HUES48 (cell line): ENCODE data around the gene DDRGK1.
"Not testable (repeated sequence)": the region's sequence is repeated elsewhere in the genome, so short reads cannot be mapped to it uniquely, and the experiment has no call there.

Source experiments
- H3K27ac ChIP-seq: one replicate; pipeline ENCODE4 v1.7.0; 2013; ENCODE audit warnings: low read depth, low read length, inconsistent platforms
- H3K27me3 ChIP-seq: 2 replicates; pipeline ENCODE4 v1.6.1; 2013; ENCODE audit warnings: mild to moderate bottlenecking, low read length; ENCODE audit not compliant: control insufficient read depth, insufficient read depth
- H3K36me3 ChIP-seq: 2 replicates; pipeline ENCODE4 v1.6.1; 2013; ENCODE audit warnings: low read length; ENCODE audit not compliant: control insufficient read depth, insufficient read depth
- H3K4me1 ChIP-seq: 2 replicates; pipeline ENCODE4 v1.6.1; 2013; ENCODE audit warnings: mild to moderate bottlenecking, low read length; ENCODE audit not compliant: control insufficient read depth, insufficient read depth
- H3K4me3 ChIP-seq: 2 replicates; pipeline ENCODE4 v1.5.1; 2013; ENCODE audit warnings: mild to moderate bottlenecking, low read depth, low read length
- H3K9ac ChIP-seq: 2 replicates; pipeline ENCODE4 v1.6.1; 2013; ENCODE audit warnings: mild to moderate bottlenecking, low read depth, low read length, moderate library complexity
- H3K9me3 ChIP-seq: 2 replicates; pipeline ENCODE4 v1.6.1; 2013; ENCODE audit warnings: low read length; ENCODE audit not compliant: control insufficient read depth, insufficient read depth

DDRGK1 gene

DNA sequence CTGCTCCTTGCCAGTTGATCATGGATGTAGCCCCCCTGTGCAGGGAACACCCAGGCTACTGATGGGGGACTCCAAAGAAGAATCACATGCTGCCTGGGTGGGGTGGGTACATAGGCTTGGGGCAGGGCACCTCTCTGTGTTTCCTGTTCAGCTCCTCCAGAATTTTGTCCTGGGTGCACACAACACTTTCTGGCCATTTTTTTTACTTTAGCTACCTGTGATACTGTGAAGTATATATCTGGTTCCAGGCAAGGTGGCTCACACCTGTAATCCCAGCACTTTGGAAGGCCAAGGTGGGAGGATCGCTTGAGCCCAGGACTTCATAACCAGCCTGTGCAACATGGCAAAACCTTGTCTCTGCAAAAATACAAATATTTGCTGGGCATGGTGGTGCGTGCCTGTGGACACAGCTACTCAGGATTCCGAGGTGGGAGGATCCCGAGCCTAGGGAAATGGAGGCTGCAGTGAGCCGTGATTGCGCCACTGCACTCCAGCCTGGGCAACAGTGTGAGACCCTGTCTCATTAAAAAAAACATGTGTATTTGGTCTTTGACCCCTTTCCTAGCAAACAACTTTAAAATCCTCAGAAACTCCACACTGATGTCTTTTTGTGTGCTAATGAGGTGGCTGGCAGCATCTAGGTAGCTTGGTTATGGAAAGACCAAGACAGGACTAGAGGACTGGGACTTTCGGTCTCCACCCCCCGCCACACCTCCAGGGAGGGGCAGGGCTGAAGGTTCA lies 20.4 kb upstream of the DDRGK1 start:
- peaks cover 47% of the 10 kb centered on the region for H3K36me3 ChIP-seq
- no peaks in the 10 kb centered on the region for H3K9me3 ChIP-seq
- H3K27ac ChIP-seq: no peak overlapping the region
- H3K4me3 ChIP-seq: no peak overlapping the region
- H3K9ac ChIP-seq: no peak overlapping the region
- H3K27me3 ChIP-seq: no peaks in the 10 kb centered on the region
- no peaks in the 10 kb centered on the region for H3K4me1 ChIP-seq

DNA sequence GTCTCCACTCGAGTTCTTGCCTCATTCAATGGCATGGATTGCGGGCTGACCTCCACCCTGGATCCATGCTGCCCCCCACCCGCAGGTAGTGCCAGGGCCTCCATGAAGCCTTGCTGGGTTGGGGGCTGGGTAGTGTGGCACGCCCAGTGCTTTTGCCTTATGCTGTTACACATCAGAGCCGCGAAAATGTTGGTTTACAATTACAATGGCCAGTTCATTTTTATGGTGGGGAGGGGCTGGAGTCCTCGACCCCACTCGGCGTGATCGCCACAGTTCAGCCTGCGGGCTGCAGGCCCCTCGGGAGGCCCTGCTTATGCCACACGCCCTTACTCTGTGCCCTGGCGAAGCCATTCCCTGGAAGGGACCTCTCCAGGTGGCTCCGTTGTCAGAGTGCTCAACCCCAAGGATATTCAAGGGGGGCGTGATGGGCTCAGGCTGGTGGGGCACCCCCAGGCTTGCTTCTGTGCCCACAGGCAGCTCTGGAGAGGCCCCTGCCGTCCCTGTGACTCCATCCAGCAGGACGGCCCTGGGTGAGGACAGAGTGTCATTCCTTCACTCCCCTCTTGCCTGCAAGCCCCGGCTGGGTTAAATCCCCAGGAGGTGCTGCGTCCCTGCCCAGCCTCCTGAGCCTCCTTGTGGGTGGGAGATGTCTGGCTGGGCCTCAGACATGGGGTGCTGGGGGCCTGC lies 19.7 kb upstream of the DDRGK1 start:
- Histone ChIP-seq H3K27ac (no peak overlapping the region), H3K9ac (no peak overlapping the region), H3K9me3 (no peaks in the 10 kb centered on the region), H3K4me1 (no peaks in the 10 kb centered on the region), H3K4me3 (no peak overlapping the region), H3K36me3 (peaks cover 49% of the 10 kb centered on the region), H3K27me3 (no peaks in the 10 kb centered on the region)

DNA sequence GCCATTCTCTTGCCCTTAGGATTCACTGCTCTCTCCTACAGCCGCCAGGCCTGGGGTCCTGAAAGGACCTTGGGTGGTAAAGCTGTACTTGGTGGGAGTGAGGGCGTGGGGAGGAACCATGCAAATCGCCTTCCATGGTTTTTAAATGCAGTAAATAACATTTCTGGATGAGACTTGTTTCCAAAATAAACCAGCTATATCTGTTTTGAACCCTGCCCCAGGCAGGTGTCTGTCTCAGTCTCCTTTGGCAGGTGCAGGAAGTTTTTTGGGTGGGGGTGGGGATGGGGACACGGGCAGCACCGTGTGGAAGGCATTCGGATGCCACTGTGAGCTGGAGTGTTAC lies 19.1 kb upstream of the DDRGK1 start:
- peak overlapping the region; percentile 28 for H3K27ac ChIP-seq
- H3K36me3 ChIP-seq: peaks cover 52% of the 10 kb centered on the region
- no peak overlapping the region for H3K4me3 ChIP-seq
- H3K27me3 ChIP-seq: no peaks in the 10 kb centered on the region
- H3K4me1 ChIP-seq: no peaks in the 10 kb centered on the region
- H3K9ac ChIP-seq: no peak overlapping the region
- H3K9me3 ChIP-seq: no peaks in the 10 kb centered on the region

DNA sequence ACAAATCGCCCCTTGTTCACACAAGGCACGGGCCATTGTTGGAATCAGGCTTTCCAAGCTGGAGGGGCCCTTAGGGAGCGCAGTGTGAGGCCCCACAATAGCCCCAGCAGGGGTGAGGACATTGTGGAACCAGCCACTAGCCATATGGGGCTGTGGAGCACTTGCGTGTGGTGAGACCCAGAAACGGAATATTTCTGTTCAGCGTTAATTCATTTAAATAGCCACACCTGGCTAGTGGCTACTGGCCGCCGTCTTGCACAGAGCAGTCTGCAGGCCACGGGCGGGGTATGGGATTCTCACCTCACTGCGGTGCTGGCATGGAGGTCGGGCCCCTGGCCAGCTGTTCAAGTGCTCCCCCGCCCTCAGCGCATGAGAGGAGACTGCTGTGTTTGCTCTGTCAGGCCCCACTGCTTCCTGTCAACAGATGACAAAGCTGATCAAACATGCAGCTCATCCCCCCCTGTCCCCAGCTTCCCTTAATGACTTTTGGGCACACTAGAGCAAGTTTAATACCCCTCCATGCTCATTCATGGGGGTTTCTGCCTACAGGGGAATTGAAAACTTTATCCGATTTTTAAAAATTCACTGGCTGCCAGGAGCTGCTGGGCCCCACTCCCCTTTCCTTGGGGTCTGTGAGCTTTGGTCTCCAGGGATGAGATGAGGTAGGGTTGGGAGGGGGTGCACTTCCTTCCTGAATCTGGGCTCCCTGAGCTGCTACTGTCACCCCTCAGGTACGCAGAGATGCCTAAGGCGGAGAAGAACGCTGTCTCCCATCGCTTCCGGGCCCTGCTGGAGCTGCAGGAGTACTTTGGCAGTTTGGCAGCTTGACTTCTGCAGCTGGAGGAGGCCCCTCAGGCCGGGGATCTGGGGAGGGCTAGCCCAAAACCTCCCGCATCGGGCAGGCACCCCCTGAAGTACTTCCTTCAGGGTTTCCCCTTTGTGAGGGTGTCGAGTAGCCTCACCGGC lies 18.4 kb upstream of the DDRGK1 start:
- peak overlapping the region; percentile 33 for H3K27ac ChIP-seq
- H3K27me3 ChIP-seq: no peaks in the 10 kb centered on the region
- H3K36me3 ChIP-seq: peaks cover 52% of the 10 kb centered on the region
- no peak overlapping the region for H3K9ac ChIP-seq
- H3K9me3 ChIP-seq: no peaks in the 10 kb centered on the region
- no peaks in the 10 kb centered on the region for H3K4me1 ChIP-seq
- no peak overlapping the region for H3K4me3 ChIP-seq

DNA sequence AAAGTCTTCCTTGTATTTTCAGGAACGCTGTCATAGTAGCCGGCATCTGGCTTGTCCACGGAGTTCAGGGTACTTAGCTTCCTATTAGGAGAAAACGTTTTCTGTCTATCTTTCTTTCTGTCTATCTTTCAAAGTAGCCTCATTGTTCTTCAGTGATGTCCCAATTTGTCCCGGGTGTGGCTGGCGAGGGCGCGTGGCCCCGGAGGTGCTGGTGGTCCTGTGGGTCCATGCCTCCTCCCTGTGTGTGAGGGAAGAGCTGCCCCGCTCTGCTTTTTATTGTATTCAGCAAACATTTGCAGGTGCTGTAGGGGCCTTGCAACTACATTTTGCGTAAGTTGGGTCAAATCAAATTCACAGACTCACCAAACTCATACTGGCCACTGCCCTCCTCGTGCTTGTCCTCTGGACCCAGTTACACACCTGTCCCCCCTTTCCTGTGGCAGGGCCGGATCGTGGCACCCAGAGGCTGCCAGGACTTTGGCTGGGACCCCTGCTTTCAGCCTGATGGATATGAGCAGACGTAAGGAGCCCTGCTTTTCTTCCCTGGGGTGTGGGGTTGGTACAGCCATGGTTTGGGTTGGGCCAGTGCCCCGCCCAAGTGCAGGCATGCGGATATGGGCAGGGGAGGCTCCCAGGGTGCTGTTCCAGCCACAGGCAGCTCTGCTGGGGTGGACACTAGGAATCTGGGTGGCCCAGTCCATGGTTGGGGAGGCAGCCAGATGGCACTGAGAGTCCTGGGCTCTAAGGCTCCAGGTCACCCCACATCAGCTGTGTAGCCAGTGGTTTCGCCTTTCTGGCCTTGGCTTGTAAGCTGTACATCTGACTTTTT lies 17.1 kb upstream of the DDRGK1 start:
- Histone ChIP-seq H3K27ac (no peak overlapping the region), H3K9ac (no peak overlapping the region), H3K27me3 (no peaks in the 10 kb centered on the region), H3K4me3 (no peak overlapping the region), H3K4me1 (no peaks in the 10 kb centered on the region), H3K9me3 (no peaks in the 10 kb centered on the region), H3K36me3 (peaks cover 56% of the 10 kb centered on the region)

DNA sequence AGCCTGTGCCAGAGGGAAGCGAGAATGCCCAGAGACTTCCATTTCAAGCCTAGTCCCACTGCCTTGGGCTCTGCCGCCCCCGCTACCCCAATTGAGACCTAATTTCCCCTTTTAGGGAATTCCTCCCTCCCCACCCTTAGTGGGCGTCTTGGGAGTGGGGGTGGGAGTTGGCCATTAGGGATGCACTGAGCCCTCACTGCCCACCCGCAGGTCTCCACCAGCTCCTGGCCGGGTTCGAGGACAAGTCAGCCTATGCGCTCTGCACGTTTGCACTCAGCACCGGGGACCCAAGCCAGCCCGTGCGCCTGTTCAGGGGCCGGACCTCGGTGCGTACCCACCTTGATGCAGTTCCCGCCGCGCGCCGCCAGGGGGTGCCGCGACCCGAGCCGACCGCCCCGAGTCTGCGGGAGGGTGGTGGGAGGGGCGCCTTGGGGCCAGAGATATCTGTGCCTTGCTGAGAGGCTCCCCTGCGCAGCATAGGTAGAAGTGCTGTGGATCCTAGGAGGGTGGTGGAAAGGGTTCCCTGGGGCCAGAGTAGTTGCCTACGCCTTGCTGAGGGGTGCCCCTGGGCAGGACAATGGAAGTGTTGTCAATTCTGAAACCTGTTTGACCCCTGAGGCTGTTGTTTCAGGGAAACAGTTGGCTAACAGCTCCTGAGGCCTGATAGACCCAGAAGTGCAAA lies 14.0 kb upstream of the DDRGK1 start:
- no peaks in the 10 kb centered on the region for H3K9me3 ChIP-seq
- no peaks in the 10 kb centered on the region for H3K4me1 ChIP-seq
- H3K27ac ChIP-seq: peak overlapping the region; percentile 55
- no peaks in the 10 kb centered on the region for H3K27me3 ChIP-seq
- no peak overlapping the region for H3K4me3 ChIP-seq
- H3K36me3 ChIP-seq: peaks cover 67% of the 10 kb centered on the region
- H3K9ac ChIP-seq: no peak overlapping the region

DNA sequence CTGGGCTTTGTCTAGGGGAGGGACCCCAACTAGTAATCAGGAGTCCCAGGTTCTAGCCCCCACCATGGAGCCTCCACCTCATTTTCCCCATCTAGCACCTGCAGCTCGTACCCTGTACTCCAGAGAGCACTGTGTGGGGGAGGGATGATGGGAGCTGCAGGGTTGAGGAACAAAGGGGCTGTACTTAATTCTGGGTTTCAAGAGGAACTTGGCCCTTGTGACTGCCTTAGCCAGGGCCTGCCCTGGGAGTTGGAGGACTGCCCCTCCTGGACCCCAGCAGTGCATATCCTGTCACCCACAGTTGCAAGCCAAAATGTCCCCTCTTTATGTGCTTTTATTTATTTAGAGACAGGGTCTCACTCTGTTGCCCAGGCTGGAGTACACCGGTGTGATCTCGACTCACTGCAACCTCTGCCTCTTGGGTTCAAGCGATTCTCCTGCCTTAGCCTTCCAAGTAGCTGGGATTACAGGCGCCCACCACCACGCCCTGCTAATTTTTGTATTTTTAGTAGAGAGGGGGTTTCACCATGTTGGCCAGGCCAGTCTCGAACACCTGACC lies 11.0 kb upstream of the DDRGK1 start:
- not testable (repeated sequence) for H3K9ac ChIP-seq, H3K4me1 ChIP-seq, H3K27me3 ChIP-seq, H3K9me3 ChIP-seq, H3K27ac ChIP-seq, H3K4me3 ChIP-seq
- peaks cover 47% of the 10 kb centered on the region for H3K36me3 ChIP-seq

DNA sequence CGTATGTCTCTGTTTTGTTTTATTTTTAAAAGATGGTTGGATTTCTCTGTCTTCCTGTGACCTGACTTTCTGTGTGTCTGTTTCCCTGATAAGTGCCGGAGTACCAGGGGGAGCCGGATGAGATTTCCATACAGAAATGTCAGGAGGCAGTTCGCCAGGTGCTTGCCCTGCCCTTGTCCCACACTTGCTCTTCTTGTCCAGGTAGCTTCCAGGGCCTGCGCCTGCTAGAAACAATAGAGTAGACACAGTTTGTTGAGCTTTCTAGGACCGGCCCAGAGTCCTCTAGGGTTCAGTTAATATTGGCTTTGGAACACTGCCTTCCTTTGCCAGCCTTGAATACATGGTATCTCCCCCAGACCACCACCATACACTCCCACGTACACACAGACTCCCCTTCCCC lies 8.7 kb upstream of the DDRGK1 start:
- H3K4me1 ChIP-seq: no peaks in the 10 kb centered on the region
- no peaks in the 10 kb centered on the region for H3K9me3 ChIP-seq
- H3K9ac ChIP-seq: no peak overlapping the region
- no peaks in the 10 kb centered on the region for H3K27me3 ChIP-seq
- H3K4me3 ChIP-seq: no peak overlapping the region
- peaks cover 33% of the 10 kb centered on the region for H3K36me3 ChIP-seq
- H3K27ac ChIP-seq: no peak overlapping the region

DNA sequence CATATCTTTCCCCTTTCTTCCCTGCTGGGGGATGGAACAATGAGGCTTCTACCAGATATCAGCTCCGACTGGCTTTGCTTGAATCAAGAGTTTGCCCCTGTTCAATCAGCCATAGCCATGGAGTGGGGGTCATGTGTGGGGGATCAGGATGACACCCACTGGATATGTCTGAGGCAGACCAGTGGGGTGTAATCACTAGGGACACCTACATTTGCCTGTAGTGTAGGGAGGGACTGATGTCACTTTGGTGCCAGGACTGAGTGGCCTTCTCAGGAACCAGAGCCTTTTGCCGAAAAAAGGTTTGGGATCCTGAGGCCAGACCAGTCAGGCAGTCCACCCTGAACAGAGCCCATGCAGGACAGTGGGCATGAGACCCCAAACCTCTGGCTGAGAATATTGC lies 5.9 kb upstream of the DDRGK1 start:
- Histone ChIP-seq H3K27ac (no peak overlapping the region), H3K4me1 (no peaks in the 10 kb centered on the region), H3K9ac (no peak overlapping the region), H3K4me3 (peak overlapping the region; percentile 76), H3K27me3 (no peaks in the 10 kb centered on the region), H3K36me3 (peaks cover 24% of the 10 kb centered on the region), H3K9me3 (no peaks in the 10 kb centered on the region)

DNA sequence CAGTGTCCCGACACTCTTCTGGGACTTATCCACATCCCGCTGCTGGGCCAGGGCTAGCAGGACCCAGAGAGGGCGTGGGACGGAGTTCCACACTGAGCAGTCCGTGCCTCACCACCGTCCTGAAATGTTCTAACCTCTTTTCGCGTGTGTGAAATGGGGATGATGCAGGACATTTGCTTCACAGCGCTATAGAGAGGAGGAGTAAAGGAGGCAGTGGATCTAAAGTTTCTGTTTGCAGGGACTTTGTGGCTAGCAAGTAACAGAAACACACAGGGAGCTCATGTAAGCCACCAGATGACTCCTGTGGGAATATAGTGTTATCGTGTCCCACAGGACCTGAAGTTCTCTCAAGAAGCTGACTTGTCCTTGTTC lies 5.5 kb upstream of the DDRGK1 start:
- Histone ChIP-seq H3K4me1 (no peaks in the 10 kb centered on the region), H3K27me3 (no peaks in the 10 kb centered on the region), H3K27ac (peak overlapping the region; percentile 73), H3K4me3 (peak overlapping the region; percentile 76), H3K9ac (peak overlapping the region; percentile 64), H3K9me3 (no peaks in the 10 kb centered on the region), H3K36me3 (peaks cover 20% of the 10 kb centered on the region)
